A673 (cell line): ENCODE data around the gene MYLK4. TPM values are rescaled to one million over a fixed set of nuclear protein-coding genes. Genes with fewer than 3 reads are reported as not detected.

Source experiments
- BruUV-seq: library from RNA; stranded (reverse); fragments of 400-500 nt; replicated peaks from 2 replicates; lab custom pipeline; 2021; lab: Mats Ljungman, UMichigan
- CTCF ChIA-PET: fragments of 300-600 bp; sonication (Branson Sonifier 250); formaldehyde crosslinking; loops from one replicate; lab custom pipeline; 2022; ENCODE audit warnings: antibody characterized with exemption; lab: Charles Lee
- POLR2A ChIA-PET: fragments of 300-600 bp; sonication (Branson Sonifier 250); formaldehyde crosslinking; loops from one replicate; lab custom pipeline; 2022; ENCODE audit warnings: antibody characterized with exemption; ENCODE audit not compliant: low non-redundant PET; lab: Charles Lee
- DNase-seq: peaks from one replicate; pipeline ENCODE4 v3.0.0-alpha.2; 2015; ENCODE audit warnings: low spot score
- H3K27ac ChIP-seq: fragments of 200-600 bp; sonication (generic); 2 replicates; pipeline ENCODE4 v1.5.1; 2016; ENCODE audit warnings: mixed run types, low read depth, mild to moderate bottlenecking, mixed read lengths, antibody characterized with exemption, low read length; ENCODE audit not compliant: poor library complexity, severe bottlenecking
- H3K27me3 ChIP-seq: fragments of 200-600 bp; sonication (generic); replicated peaks from 2 replicates; pipeline ENCODE4 v1.6.1; 2017; ENCODE audit warnings: mixed run types, low read depth, mild to moderate bottlenecking, mixed read lengths, antibody characterized with exemption, low read length; ENCODE audit not compliant: insufficient read depth, poor library complexity
- H3K36me3 ChIP-seq: fragments of 200-600 bp; sonication (generic); 2 replicates; pipeline ENCODE4 v1.6.1; 2016; ENCODE audit warnings: mixed run types, mild to moderate bottlenecking, mixed read lengths, antibody characterized with exemption, low read length; ENCODE audit not compliant: insufficient read depth, poor library complexity, severe bottlenecking
- H3K4me1 ChIP-seq: fragments of 200-600 bp; sonication (generic); 2 replicates; pipeline ENCODE4 v1.6.1; 2017; ENCODE audit warnings: mixed run types, mild to moderate bottlenecking, mixed read lengths, antibody characterized with exemption, low read length; ENCODE audit not compliant: insufficient read depth, poor library complexity, severe bottlenecking
- H3K4me3 ChIP-seq: fragments of 200-600 bp; sonication (generic); 2 replicates; pipeline ENCODE4 v1.5.1; 2016; ENCODE audit warnings: low read depth, mixed run types, mild to moderate bottlenecking, mixed read lengths, low read length; ENCODE audit not compliant: poor library complexity, severe bottlenecking
- H3K9me3 ChIP-seq: fragments of 200-600 bp; sonication (generic); 2 replicates; pipeline ENCODE4 v1.6.1; 2016; ENCODE audit warnings: mixed run types, low read depth, mild to moderate bottlenecking, mixed read lengths, antibody characterized with exemption, low read length; ENCODE audit not compliant: poor library complexity, severe bottlenecking
- EZH2 ChIP-seq: fragments of 200-600 bp; sonication (generic); IDR thresholded peaks from 2 replicates; pipeline ENCODE4 v1.6.1; 2017; ENCODE audit warnings: borderline replicate concordance, low read depth, mild to moderate bottlenecking, mixed read lengths, antibody characterized with exemption, low read length; ENCODE audit not compliant: poor library complexity, severe bottlenecking
- intact Hi-C: fragments of 100-400 bp; cut with micrococcal nuclease; formaldehyde crosslinking; loops from one replicate; pipeline ENCODE4 v1.10.0; 2022; ENCODE audit not compliant: unreplicated experiment
- total RNA-seq: library from RNA; stranded (reverse); gene quantifications from 2 replicates; pipeline ENCODE4 v1.2.3, GENCODE V29; 2021
- TF ChIP-seq, protein P1 (sequence below): fragments of 300-800, 200-600 bp; sonication (generic); conservative IDR thresholded peaks from 2 replicates; pipeline ENCODE4 v1.5.1; 2017; ENCODE audit warnings: low read depth, mild to moderate bottlenecking, antibody characterized with exemption, low read length, moderate library complexity, mixed read lengths

The MYLK4 gene
- total RNA-seq, 1 experiment from 2014 or later, result 0.39 TPM

DNA sequence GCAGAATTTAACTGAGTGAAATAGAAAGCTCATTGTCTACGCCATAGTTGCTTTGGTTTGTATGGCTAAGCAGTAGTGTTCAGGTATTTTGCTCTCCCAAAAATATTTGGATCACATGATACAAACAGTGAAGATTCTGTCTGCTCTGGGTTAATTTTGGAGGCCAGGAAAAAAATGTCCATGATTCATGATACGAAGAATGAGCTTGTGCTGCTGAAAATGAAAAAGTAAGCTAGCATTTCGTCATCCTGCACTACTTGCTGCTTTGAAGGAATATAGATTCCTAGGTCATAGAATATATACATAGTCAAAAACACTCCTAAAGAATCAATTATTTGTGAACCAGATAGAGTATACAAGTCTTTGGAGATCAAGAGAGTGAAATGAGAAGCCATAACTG is 22.7 kb upstream of the MYLK4 start:
- H3K4me3 ChIP-seq, result no peak overlapping the region
- no peaks in the 10 kb centered on the region for H3K27me3 ChIP-seq
- no TSS peak for BruUV-seq
- H3K36me3 ChIP-seq, result peaks cover 35% of the 10 kb centered on the region
- peaks cover 20% of the 10 kb centered on the region for H3K4me1 ChIP-seq
- POLR2A ChIA-PET, result no interaction called here
- TF ChIP-seq, protein P1, sequence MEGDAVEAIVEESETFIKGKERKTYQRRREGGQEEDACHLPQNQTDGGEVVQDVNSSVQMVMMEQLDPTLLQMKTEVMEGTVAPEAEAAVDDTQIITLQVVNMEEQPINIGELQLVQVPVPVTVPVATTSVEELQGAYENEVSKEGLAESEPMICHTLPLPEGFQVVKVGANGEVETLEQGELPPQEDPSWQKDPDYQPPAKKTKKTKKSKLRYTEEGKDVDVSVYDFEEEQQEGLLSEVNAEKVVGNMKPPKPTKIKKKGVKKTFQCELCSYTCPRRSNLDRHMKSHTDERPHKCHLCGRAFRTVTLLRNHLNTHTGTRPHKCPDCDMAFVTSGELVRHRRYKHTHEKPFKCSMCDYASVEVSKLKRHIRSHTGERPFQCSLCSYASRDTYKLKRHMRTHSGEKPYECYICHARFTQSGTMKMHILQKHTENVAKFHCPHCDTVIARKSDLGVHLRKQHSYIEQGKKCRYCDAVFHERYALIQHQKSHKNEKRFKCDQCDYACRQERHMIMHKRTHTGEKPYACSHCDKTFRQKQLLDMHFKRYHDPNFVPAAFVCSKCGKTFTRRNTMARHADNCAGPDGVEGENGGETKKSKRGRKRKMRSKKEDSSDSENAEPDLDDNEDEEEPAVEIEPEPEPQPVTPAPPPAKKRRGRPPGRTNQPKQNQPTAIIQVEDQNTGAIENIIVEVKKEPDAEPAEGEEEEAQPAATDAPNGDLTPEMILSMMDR, result no peak
- no peak for TF ChIP-seq EZH2
- intact Hi-C loops, result no loop called here
- no peaks in the 10 kb centered on the region for H3K9me3 ChIP-seq
- no peak for DNase-seq
- CTCF ChIA-PET, result no interaction called here
- no peak overlapping the region for H3K27ac ChIP-seq

DNA sequence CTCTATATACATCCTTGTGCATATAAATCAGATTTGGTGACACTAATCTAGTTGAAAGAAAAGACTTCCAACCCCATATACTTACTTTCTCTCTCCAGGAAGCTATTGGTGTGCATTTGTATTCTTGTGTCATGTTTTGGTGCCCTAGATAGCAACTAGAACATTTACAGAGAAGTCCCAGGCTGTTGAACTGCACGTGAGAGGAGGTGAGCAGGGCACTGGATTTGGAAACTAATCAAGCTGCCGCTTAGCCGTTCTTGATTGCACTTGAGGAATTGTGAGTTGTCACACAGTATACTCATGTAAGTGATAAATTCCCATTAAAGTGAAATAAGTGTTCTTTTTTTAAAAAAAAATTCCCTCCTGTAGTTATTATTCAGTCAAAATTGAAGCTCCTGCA is 22.1 kb upstream of the MYLK4 start:
- H3K27me3 ChIP-seq, result no peaks in the 10 kb centered on the region
- BruUV-seq, result no TSS peak
- peaks cover 26% of the 10 kb centered on the region for H3K4me1 ChIP-seq
- peaks cover 34% of the 10 kb centered on the region for H3K36me3 ChIP-seq
- no peak for TF ChIP-seq EZH2
- TF ChIP-seq, protein P1, result no peak
- no peak overlapping the region for H3K27ac ChIP-seq
- ChIA-PET CTCF (no interaction called here), POLR2A (no interaction called here)
- intact Hi-C loops, result no loop called here
- H3K4me3 ChIP-seq, result no peak overlapping the region
- DNase-seq, result no peak
- no peaks in the 10 kb centered on the region for H3K9me3 ChIP-seq

DNA sequence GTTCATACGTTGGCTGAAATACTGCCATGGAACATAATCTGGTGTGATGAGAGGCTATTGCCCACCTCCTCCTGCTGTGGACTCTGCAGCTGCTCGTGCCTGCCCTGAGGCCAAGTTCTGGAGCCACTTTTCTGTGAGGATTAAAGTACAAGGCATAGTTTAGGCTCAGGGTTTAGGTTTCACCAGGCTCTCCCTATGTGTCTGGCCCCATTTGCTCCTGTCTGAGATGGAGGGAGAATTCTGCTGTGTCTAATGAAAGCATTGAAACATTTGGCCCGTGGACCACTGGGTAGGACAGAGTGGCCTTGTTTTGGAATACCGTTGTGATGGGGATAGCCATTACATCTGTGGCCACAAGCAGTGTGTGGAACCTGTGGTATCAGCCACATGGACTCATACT is 20.4 kb upstream of the MYLK4 start:
- intact Hi-C loops, result no loop called here
- H3K36me3 ChIP-seq, result peaks cover 34% of the 10 kb centered on the region
- no peaks in the 10 kb centered on the region for H3K27me3 ChIP-seq
- no peak overlapping the region for H3K4me3 ChIP-seq
- TF ChIP-seq EZH2, result no peak
- TF ChIP-seq, protein P1, result no peak
- H3K9me3 ChIP-seq, result no peaks in the 10 kb centered on the region
- H3K4me1 ChIP-seq, result peaks cover 32% of the 10 kb centered on the region
- BruUV-seq, result no TSS peak
- DNase-seq, result no peak
- ChIA-PET CTCF (no interaction called here), POLR2A (no interaction called here)
- no peak overlapping the region for H3K27ac ChIP-seq
